ENCODE data around the gene GTPBP2. TPM values are rescaled to one million over a fixed set of nuclear protein-coding genes. Genes with fewer than 3 reads are reported as not detected.
"Not testable (repeated sequence)": the region's sequence is repeated elsewhere in the genome, so short reads cannot be mapped to it uniquely, and the experiment has no call there.

GTPBP2 gene
- total RNA-seq, 2 experiments from 2014 or later: 46.2 to 55.3 TPM

- TF ChIP-seq, protein P1, sequence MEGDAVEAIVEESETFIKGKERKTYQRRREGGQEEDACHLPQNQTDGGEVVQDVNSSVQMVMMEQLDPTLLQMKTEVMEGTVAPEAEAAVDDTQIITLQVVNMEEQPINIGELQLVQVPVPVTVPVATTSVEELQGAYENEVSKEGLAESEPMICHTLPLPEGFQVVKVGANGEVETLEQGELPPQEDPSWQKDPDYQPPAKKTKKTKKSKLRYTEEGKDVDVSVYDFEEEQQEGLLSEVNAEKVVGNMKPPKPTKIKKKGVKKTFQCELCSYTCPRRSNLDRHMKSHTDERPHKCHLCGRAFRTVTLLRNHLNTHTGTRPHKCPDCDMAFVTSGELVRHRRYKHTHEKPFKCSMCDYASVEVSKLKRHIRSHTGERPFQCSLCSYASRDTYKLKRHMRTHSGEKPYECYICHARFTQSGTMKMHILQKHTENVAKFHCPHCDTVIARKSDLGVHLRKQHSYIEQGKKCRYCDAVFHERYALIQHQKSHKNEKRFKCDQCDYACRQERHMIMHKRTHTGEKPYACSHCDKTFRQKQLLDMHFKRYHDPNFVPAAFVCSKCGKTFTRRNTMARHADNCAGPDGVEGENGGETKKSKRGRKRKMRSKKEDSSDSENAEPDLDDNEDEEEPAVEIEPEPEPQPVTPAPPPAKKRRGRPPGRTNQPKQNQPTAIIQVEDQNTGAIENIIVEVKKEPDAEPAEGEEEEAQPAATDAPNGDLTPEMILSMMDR (IDR thresholded peaks at IDR 0.05): no peak
- Mint-ChIP-seq H3K4me1 (ENCODE audit: low read depth) (no peaks in the 10 kb centered on the region), H3K27ac (no peak overlapping the region), H3K4me3 (no peak overlapping the region), H3K36me3 (ENCODE audit: low read depth) (peaks cover 24% of the 10 kb centered on the region), H3K27me3 (no peaks in the 10 kb centered on the region), H3K9me3 (no peaks in the 10 kb centered on the region)
- no peak for DNase-seq
- intact Hi-C loops (cut with micrococcal nuclease): no loop called here
- CTCF ChIA-PET: interaction anchor here (1.8 to 1.9 kb wide), 2 partner anchors 8 to 48 kb away, joined by 3 to 9 read pairs; no protein-coding TSS in a partner anchor
- ATAC-seq: no peak
- POLR2A ChIA-PET: no interaction called here
Observed at GRCh38 chr6:43600595-43600994, 28.5 kb downstream of the GTPBP2 start.

DNA sequence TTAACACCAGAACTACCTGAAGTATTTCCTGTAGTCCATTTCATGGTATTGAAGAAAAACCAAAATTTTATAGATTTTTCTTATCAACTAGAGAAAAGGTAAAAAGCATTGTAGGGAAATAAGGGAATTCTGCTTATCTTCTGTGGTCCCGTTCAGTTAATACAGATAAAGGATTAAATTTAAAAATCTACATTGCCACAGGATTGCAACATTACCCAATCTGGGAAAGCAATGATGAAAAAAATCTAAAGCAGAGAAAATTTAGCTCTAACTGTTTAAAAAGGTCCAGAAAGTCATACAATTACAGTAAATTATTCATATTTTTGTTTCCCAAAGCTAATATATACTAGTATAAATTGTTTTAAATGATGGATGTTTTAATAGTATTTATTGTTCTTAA is 35.1 kb downstream of the GTPBP2 start:
- Mint-ChIP-seq H3K36me3 (ENCODE audit: low read depth) (peaks cover 21% of the 10 kb centered on the region), H3K4me3 (no peak overlapping the region), H3K9me3 (no peaks in the 10 kb centered on the region), H3K27ac (no peak overlapping the region), H3K4me1 (ENCODE audit: low read depth) (no peaks in the 10 kb centered on the region), H3K27me3 (no peaks in the 10 kb centered on the region)
- ATAC-seq: no peak
- POLR2A ChIA-PET: interaction anchor here (0.8 kb wide), 1 partner anchor 23 kb away, joined by 3 read pairs; no protein-coding TSS in a partner anchor
- intact Hi-C loops (cut with micrococcal nuclease): no loop called here
- DNase-seq: no peak
- CTCF ChIA-PET: interaction anchor here (1.2 to 1.8 kb wide), 3 partner anchors 11 to 15 kb away, joined by 4 to 8 read pairs (median 4); no protein-coding TSS in a partner anchor
- TF ChIP-seq, protein P1 (IDR thresholded peaks at IDR 0.05): no peak

GRCh38 chr6:43589564-43589963 is 39.5 kb downstream of the GTPBP2 start:
- H3K4me1 Mint-ChIP-seq (ENCODE audit: low read depth); H3K27me3 Mint-ChIP-seq; H3K4me3 Mint-ChIP-seq; DNase-seq; intact Hi-C loops (cut with micrococcal nuclease); POLR2A ChIA-PET; H3K9me3 Mint-ChIP-seq; H3K27ac Mint-ChIP-seq; ATAC-seq; CTCF ChIA-PET: not testable (repeated sequence)
- H3K36me3 Mint-ChIP-seq (ENCODE audit: low read depth): peaks cover 33% of the 10 kb centered on the region

GRCh38 chr6:43588194-43588593 is 40.9 kb downstream of the GTPBP2 start:
- ChIA-PET CTCF (interaction anchor here (0.7 kb wide), 1 partner anchor 478 kb away, joined by 3 read pairs; no protein-coding TSS in a partner anchor), POLR2A (no interaction called here)
- intact Hi-C loops (cut with micrococcal nuclease): no loop called here

DNA sequence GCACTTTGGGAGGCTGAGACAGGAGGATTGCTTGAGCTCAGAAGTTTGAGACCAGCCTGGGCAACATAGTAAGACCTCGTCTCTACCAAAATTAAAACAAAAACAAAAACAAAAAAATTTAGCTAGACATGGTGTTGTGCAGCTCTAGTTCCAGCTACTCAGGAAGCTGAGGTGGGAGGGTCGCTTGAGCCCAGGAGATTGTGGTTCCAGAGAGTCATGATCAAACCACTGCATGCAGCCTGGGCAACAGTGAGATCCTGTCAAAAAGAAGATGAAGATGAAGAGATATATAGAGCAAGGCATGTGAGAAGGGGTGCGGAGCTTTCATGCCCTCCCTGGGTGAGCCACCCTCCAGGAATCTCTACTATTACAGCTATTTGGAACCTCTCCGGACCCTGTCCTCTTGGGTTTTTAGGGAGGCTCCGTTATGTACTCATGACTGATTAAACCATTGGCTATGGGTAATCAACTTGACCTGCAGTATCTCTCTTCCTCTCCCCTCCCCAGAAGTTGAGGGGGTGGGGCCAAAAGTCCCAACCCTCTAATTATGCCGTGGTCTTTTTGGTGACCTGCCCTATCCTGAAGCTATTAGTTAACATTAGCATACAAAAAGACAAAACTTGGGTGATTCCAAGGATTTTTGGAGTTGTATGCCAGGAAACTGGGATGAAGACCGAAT is 44.0 kb downstream of the GTPBP2 start:
- DNase-seq: peak; percentile 18

More at GRCh38 chr6:43588194-43588593, 40.9 kb downstream of the GTPBP2 start:
- DNase-seq: no peak
- Mint-ChIP-seq H3K9me3 (no peaks in the 10 kb centered on the region), H3K4me1 (ENCODE audit: low read depth) (peaks cover 18% of the 10 kb centered on the region), H3K27ac (no peak overlapping the region), H3K27me3 (no peaks in the 10 kb centered on the region), H3K36me3 (ENCODE audit: low read depth) (peaks cover 44% of the 10 kb centered on the region), H3K4me3 (no peak overlapping the region)
- ATAC-seq: no peak
- TF ChIP-seq, protein P1 (IDR thresholded peaks at IDR 0.05): no peak

More for the DNA sequence above, 44.0 kb downstream of the GTPBP2 start:
- ATAC-seq: peak; percentile 53
- ChIA-PET POLR2A (interaction anchor here (1.2 kb wide), 1 partner anchor 9 kb away, joined by 9 read pairs; the partner anchor contains the start of genes POLH and XPO5), CTCF (interaction anchor here (4.5 kb wide), 1 partner anchor 23 kb away, joined by 26 read pairs; no protein-coding TSS in a partner anchor)
- peaks cover 50% of the 10 kb centered on the region for H3K36me3 Mint-ChIP-seq (ENCODE audit: low read depth)
- H3K9me3 Mint-ChIP-seq: no peaks in the 10 kb centered on the region
- intact Hi-C loops (cut with micrococcal nuclease): no loop called here
- H3K4me3 Mint-ChIP-seq: no peak overlapping the region
- TF ChIP-seq, protein P1 (IDR thresholded peaks at IDR 0.05): no peak
- H3K27me3 Mint-ChIP-seq: no peaks in the 10 kb centered on the region
- H3K27ac Mint-ChIP-seq: peak overlapping the region; percentile 47
- peaks cover 25% of the 10 kb centered on the region for H3K4me1 Mint-ChIP-seq (ENCODE audit: low read depth)

Data from activated CD8-positive, alpha-beta T cell treated with anti-CD3 and anti-CD28 coated beads for 36 hours (primary cell).